GM23338 (cell line): ENCODE data around the gene RTP4. TPM values are rescaled to one million over a fixed set of nuclear protein-coding genes. Genes with fewer than 3 reads are reported as not detected.

ENCODE experiments used
- ATAC-seq: fragments of 200-7000 bp; cut with Tn5 transposase; 3 replicates; pipeline ENCODE4 v1.9.1; 2020
- DNase-seq: peaks from one replicate; pipeline ENCODE4 v3.0.0-alpha.2; 2015; ENCODE audit warnings: low spot score
- H2AFZ ChIP-seq: fragments of 200-600 bp; sonication (generic); 2 replicates; pipeline ENCODE4 v1.8.0; 2016; ENCODE audit warnings: antibody characterized with exemption, mild to moderate bottlenecking, moderate library complexity
- H3F3A ChIP-seq: fragments of 200-600 bp; sonication (generic); replicated peaks from 2 replicates; pipeline ENCODE4 v1.8.0; 2017; ENCODE audit warnings: antibody characterized with exemption, mixed run types, low read depth
- H3K27ac ChIP-seq: fragments of 200-600 bp; sonication (generic); 2 replicates; pipeline ENCODE4 v1.6.1; 2016; ENCODE audit warnings: low read depth
- H3K27me3 ChIP-seq: fragments of 200-600 bp; sonication (generic); 2 replicates; pipeline ENCODE4 v1.8.0; 2016; ENCODE audit warnings: mild to moderate bottlenecking, mixed run types, moderate library complexity; ENCODE audit not compliant: insufficient read depth
- H3K36me3 ChIP-seq: fragments of 200-600 bp; sonication (generic); 2 replicates; pipeline ENCODE4 v1.8.0; 2016; ENCODE audit warnings: mild to moderate bottlenecking; ENCODE audit not compliant: insufficient read depth
- H3K4me1 ChIP-seq: fragments of 200-600 bp; sonication (generic); 2 replicates; pipeline ENCODE4 v1.8.0; 2016; ENCODE audit warnings: mild to moderate bottlenecking, moderate library complexity; ENCODE audit not compliant: insufficient read depth
- H3K4me2 ChIP-seq: fragments of 200-600 bp; sonication (generic); 2 replicates; pipeline ENCODE4 v1.7.1; 2017; ENCODE audit warnings: mixed run types
- H3K4me3 ChIP-seq: fragments of 200-600 bp; sonication (generic); 2 replicates; pipeline ENCODE4 v1.6.1; 2016; ENCODE audit warnings: mixed run types
- H3K79me2 ChIP-seq: fragments of 200-600 bp; sonication (generic); replicated peaks from 2 replicates; pipeline ENCODE4 v1.8.0; 2017; ENCODE audit warnings: mild to moderate bottlenecking; ENCODE audit not compliant: insufficient read depth
- H3K9me2 ChIP-seq: fragments of 200-600 bp; sonication (generic); 2 replicates; pipeline ENCODE4 v1.8.0; 2017; ENCODE audit not compliant: insufficient read depth
- H4K20me1 ChIP-seq: fragments of 200-600 bp; sonication (generic); replicated peaks from 2 replicates; pipeline ENCODE4 v1.8.0; 2017; ENCODE audit warnings: mild to moderate bottlenecking; ENCODE audit not compliant: insufficient read depth
- H3K27ac Mint-ChIP-seq: 2 replicates; pipeline ENCODE4 v1.8.0; 2020; ENCODE audit warnings: inconsistent platforms, mild to moderate bottlenecking, moderate library complexity, mixed read lengths
- H3K27me3 Mint-ChIP-seq: 3 replicates; pipeline ENCODE4 v1.8.0; 2022; ENCODE audit warnings: low read depth, mild to moderate bottlenecking, moderate library complexity, mixed read lengths, inconsistent platforms; ENCODE audit not compliant: insufficient read depth, poor library complexity
- H3K36me3 Mint-ChIP-seq: 3 replicates; pipeline ENCODE4 v1.8.0; 2021; ENCODE audit warnings: low read depth, mild to moderate bottlenecking, inconsistent platforms, moderate library complexity, mixed read lengths
- H3K4me1 Mint-ChIP-seq: 3 replicates; pipeline ENCODE4 v1.8.0; 2020; ENCODE audit warnings: mild to moderate bottlenecking, inconsistent platforms, mixed read lengths
- H3K4me3 Mint-ChIP-seq: 3 replicates; pipeline ENCODE4 v1.8.0; 2021; ENCODE audit warnings: moderate library complexity, mild to moderate bottlenecking, inconsistent platforms, mixed read lengths
- H3K9me3 Mint-ChIP-seq: 3 replicates; pipeline ENCODE4 v1.8.0; 2020; ENCODE audit warnings: moderate library complexity, mild to moderate bottlenecking, inconsistent platforms, mixed read lengths
- REST ChIP-seq: IDR thresholded peaks from one replicate; pipeline ENCODE4 v1.6.1; 2018; ENCODE audit warnings: antibody characterized with exemption; ENCODE audit not compliant: unreplicated experiment
- STAT1 ChIP-seq: IDR thresholded peaks from one replicate; pipeline ENCODE4 v1.6.1; 2016; ENCODE audit warnings: antibody characterized with exemption; ENCODE audit not compliant: unreplicated experiment
- ZNF114 ChIP-seq: fragments of 250-450 bp; sonication (Bioruptor Pico); IDR thresholded peaks from 2 replicates; pipeline ENCODE4 v1.5.0; 2020; ENCODE audit warnings: mild to moderate bottlenecking, moderate library complexity
- ZNF462 ChIP-seq: fragments of 250-450 bp; sonication (Bioruptor Pico); IDR thresholded peaks from 2 replicates; pipeline ENCODE4 v1.5.0; 2020; ENCODE audit warnings: mild to moderate bottlenecking, moderate library complexity
- polyA plus RNA-seq: library from polyadenylated mRNA; unstranded; fragments of >200 nt; fragmentation: Nextera tagmentation; extraction: Ambion mirVana; gene quantifications from 2 replicates; pipeline ENCODE4 v1.2.1, GENCODE V29; 2016
- total RNA-seq: library from RNA; depleted of rRNA; stranded (reverse); fragments of >200 nt; shearing (Covaris generic); gene quantifications from 2 replicates; pipeline ENCODE4 v1.2.3, GENCODE V29; 2014
- TF ChIP-seq, protein P1 (sequence below), 2 experiments: fragments of 200-600 bp in 1 of 2; sonication (generic) in 1 of 2; conservative IDR thresholded peaks; 2 replicates each; pipeline versions ENCODE4 v1.5.1 to v1.6.1; 2016 to 2017; ENCODE audit warnings: antibody characterized with exemption in 2 of 2, low read depth in 2 of 2, mild to moderate bottlenecking in 2 of 2, moderate library complexity in 1 of 2

Gene RTP4
- total and polyA plus RNA-seq, 2 experiments from 2014 or later = not detected

GRCh38 chr3:187336322-187336721, 31.9 kb upstream of the RTP4 start (continued):
- TF ChIP-seq ZNF462 (CRISPR knock-in tag) = no peak

GRCh38 chr3:187340578-187340977, 27.6 kb upstream of the RTP4 start:
- H3K36me3 Mint-ChIP-seq = no peaks in the 10 kb centered on the region
- H3K9me3 Mint-ChIP-seq = no peaks in the 10 kb centered on the region
- ATAC-seq (no peak), DNase-seq (no peak)
- Histone ChIP-seq H3F3A (no peaks in the 10 kb centered on the region), H3K4me3 (no peak overlapping the region), H2AFZ (no peak overlapping the region), H3K27me3 (no peaks in the 10 kb centered on the region), H3K36me3 (no peaks in the 10 kb centered on the region), H4K20me1 (no peaks in the 10 kb centered on the region), H3K4me2 (no peak overlapping the region), H3K27ac (no peak overlapping the region), H3K9me2 (peaks cover 15% of the 10 kb centered on the region; the same call in 1 of the 2 replicates), H3K79me2 (no peaks in the 10 kb centered on the region), H3K4me1 (peaks cover 3% of the 10 kb centered on the region; the same call in 1 of the 2 replicates)
- no peak for TF ChIP-seq STAT1
- TF ChIP-seq, protein P1, sequence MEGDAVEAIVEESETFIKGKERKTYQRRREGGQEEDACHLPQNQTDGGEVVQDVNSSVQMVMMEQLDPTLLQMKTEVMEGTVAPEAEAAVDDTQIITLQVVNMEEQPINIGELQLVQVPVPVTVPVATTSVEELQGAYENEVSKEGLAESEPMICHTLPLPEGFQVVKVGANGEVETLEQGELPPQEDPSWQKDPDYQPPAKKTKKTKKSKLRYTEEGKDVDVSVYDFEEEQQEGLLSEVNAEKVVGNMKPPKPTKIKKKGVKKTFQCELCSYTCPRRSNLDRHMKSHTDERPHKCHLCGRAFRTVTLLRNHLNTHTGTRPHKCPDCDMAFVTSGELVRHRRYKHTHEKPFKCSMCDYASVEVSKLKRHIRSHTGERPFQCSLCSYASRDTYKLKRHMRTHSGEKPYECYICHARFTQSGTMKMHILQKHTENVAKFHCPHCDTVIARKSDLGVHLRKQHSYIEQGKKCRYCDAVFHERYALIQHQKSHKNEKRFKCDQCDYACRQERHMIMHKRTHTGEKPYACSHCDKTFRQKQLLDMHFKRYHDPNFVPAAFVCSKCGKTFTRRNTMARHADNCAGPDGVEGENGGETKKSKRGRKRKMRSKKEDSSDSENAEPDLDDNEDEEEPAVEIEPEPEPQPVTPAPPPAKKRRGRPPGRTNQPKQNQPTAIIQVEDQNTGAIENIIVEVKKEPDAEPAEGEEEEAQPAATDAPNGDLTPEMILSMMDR (conservative IDR thresholded peaks at IDR 0.05; ENCODE audit: low read depth in 2 of 2) = no peak
- no peak for TF ChIP-seq ZNF114 (CRISPR knock-in tag)
- peak; percentile 54 for TF ChIP-seq REST
- no peaks in the 10 kb centered on the region for H3K27me3 Mint-ChIP-seq
- peaks cover 8% of the 10 kb centered on the region for H3K4me1 Mint-ChIP-seq
- H3K4me3 Mint-ChIP-seq = no peak overlapping the region
- no peak overlapping the region for H3K27ac Mint-ChIP-seq
